ENCODE results near the gene PRKCQ.
A peak's percentile ranks its signal among the peaks of the same experiment; 100 is the strongest.
"Not testable (repeated sequence)": the region's sequence is repeated elsewhere in the genome, so short reads cannot be mapped to it uniquely, and the experiment has no call there.

The PRKCQ gene

GRCh38 chr10:6592080-6592479 lies 12.0 kb upstream of the PRKCQ start:
- DNase-seq, result no peak

- DNase-seq, result no peak
Observed at GRCh38 chr10:6591668-6592067, 11.6 kb upstream of the PRKCQ start.

- no peak for DNase-seq
Observed at GRCh38 chr10:6590100-6590499, 10.0 kb upstream of the PRKCQ start.

GRCh38 chr10:6589287-6590094 lies 9.4 kb upstream of the PRKCQ start:
- DNase-seq, result no peak

- DNase-seq, result no peak
Observed at GRCh38 chr10:6588845-6589244, 8.8 kb upstream of the PRKCQ start.

GRCh38 chr10:6588082-6588481 lies 8.0 kb upstream of the PRKCQ start:
- no peak for DNase-seq

- no peak for DNase-seq
Observed at GRCh38 chr10:6586501-6586900, 6.4 kb upstream of the PRKCQ start.

- no peak for DNase-seq
Observed at GRCh38 chr10:6583447-6583846, 3.4 kb upstream of the PRKCQ start.

GRCh38 chr10:6582913-6583312 lies 2.8 kb upstream of the PRKCQ start:
- DNase-seq, result not testable (repeated sequence)

- DNase-seq, result no peak
Observed at GRCh38 chr10:6582298-6582697, 2.2 kb upstream of the PRKCQ start.

- no peak for DNase-seq
Observed at GRCh38 chr10:6581778-6582228, 1.7 kb upstream of the PRKCQ start.

- not testable (repeated sequence) for DNase-seq
Observed at GRCh38 chr10:6581223-6581622, 1.1 kb upstream of the PRKCQ start.

- peak; percentile 45 for DNase-seq
Observed at GRCh38 chr10:6580279-6581029, 378 bp upstream of the PRKCQ start.

GRCh38 chr10:6579183-6579903 lies 733 bp downstream of the PRKCQ start:
- DNase-seq, result no peak

GRCh38 chr10:6578795-6579182 lies 1.3 kb downstream of the PRKCQ start:
- no peak for DNase-seq

- no peak for DNase-seq
Observed at GRCh38 chr10:6578251-6578771, 1.8 kb downstream of the PRKCQ start.

- no peak for DNase-seq
Observed at GRCh38 chr10:6576326-6576725, 3.8 kb downstream of the PRKCQ start.

- no peak for DNase-seq
Observed at GRCh38 chr10:6574664-6575176, 5.4 kb downstream of the PRKCQ start.

GRCh38 chr10:6570893-6571292 lies 9.2 kb downstream of the PRKCQ start:
- no peak for DNase-seq

- DNase-seq, result no peak
Observed at GRCh38 chr10:6569259-6569658, 10.8 kb downstream of the PRKCQ start.

GRCh38 chr10:6567884-6568283 lies 12.2 kb downstream of the PRKCQ start:
- no peak for DNase-seq

GRCh38 chr10:6567203-6567703 lies 12.8 kb downstream of the PRKCQ start:
- DNase-seq, result no peak

GRCh38 chr10:6565588-6565987 lies 14.5 kb downstream of the PRKCQ start:
- DNase-seq, result no peak
